GM23338 (cell line): ENCODE data around the gene GIMAP7. TPM values are rescaled to one million over a fixed set of nuclear protein-coding genes. Genes with fewer than 3 reads are reported as not detected.

Source experiments
- ATAC-seq: fragments of 200-7000 bp; cut with Tn5 transposase; 3 replicates; pipeline ENCODE4 v1.9.1; 2020
- DNase-seq: peaks from one replicate; pipeline ENCODE4 v3.0.0-alpha.2; 2015; ENCODE audit warnings: low spot score
- H2AFZ ChIP-seq: fragments of 200-600 bp; sonication (generic); 2 replicates; pipeline ENCODE4 v1.8.0; 2016; ENCODE audit warnings: antibody characterized with exemption, mild to moderate bottlenecking, moderate library complexity
- H3F3A ChIP-seq: fragments of 200-600 bp; sonication (generic); replicated peaks from 2 replicates; pipeline ENCODE4 v1.8.0; 2017; ENCODE audit warnings: antibody characterized with exemption, mixed run types, low read depth
- H3K27ac ChIP-seq: fragments of 200-600 bp; sonication (generic); 2 replicates; pipeline ENCODE4 v1.6.1; 2016; ENCODE audit warnings: low read depth
- H3K27me3 ChIP-seq: fragments of 200-600 bp; sonication (generic); 2 replicates; pipeline ENCODE4 v1.8.0; 2016; ENCODE audit warnings: mild to moderate bottlenecking, mixed run types, moderate library complexity; ENCODE audit not compliant: insufficient read depth
- H3K36me3 ChIP-seq: fragments of 200-600 bp; sonication (generic); 2 replicates; pipeline ENCODE4 v1.8.0; 2016; ENCODE audit warnings: mild to moderate bottlenecking; ENCODE audit not compliant: insufficient read depth
- H3K4me1 ChIP-seq: fragments of 200-600 bp; sonication (generic); 2 replicates; pipeline ENCODE4 v1.8.0; 2016; ENCODE audit warnings: mild to moderate bottlenecking, moderate library complexity; ENCODE audit not compliant: insufficient read depth
- H3K4me2 ChIP-seq: fragments of 200-600 bp; sonication (generic); 2 replicates; pipeline ENCODE4 v1.7.1; 2017; ENCODE audit warnings: mixed run types
- H3K4me3 ChIP-seq: fragments of 200-600 bp; sonication (generic); 2 replicates; pipeline ENCODE4 v1.6.1; 2016; ENCODE audit warnings: mixed run types
- H3K79me2 ChIP-seq: fragments of 200-600 bp; sonication (generic); replicated peaks from 2 replicates; pipeline ENCODE4 v1.8.0; 2017; ENCODE audit warnings: mild to moderate bottlenecking; ENCODE audit not compliant: insufficient read depth
- H3K9me2 ChIP-seq: fragments of 200-600 bp; sonication (generic); 2 replicates; pipeline ENCODE4 v1.8.0; 2017; ENCODE audit not compliant: insufficient read depth
- H4K20me1 ChIP-seq: fragments of 200-600 bp; sonication (generic); replicated peaks from 2 replicates; pipeline ENCODE4 v1.8.0; 2017; ENCODE audit warnings: mild to moderate bottlenecking; ENCODE audit not compliant: insufficient read depth
- H3K27ac Mint-ChIP-seq: 2 replicates; pipeline ENCODE4 v1.8.0; 2020; ENCODE audit warnings: inconsistent platforms, mild to moderate bottlenecking, moderate library complexity, mixed read lengths
- H3K27me3 Mint-ChIP-seq: 3 replicates; pipeline ENCODE4 v1.8.0; 2022; ENCODE audit warnings: low read depth, mild to moderate bottlenecking, moderate library complexity, mixed read lengths, inconsistent platforms; ENCODE audit not compliant: insufficient read depth, poor library complexity
- H3K36me3 Mint-ChIP-seq: 3 replicates; pipeline ENCODE4 v1.8.0; 2021; ENCODE audit warnings: low read depth, mild to moderate bottlenecking, inconsistent platforms, moderate library complexity, mixed read lengths
- H3K4me1 Mint-ChIP-seq: 3 replicates; pipeline ENCODE4 v1.8.0; 2020; ENCODE audit warnings: mild to moderate bottlenecking, inconsistent platforms, mixed read lengths
- H3K4me3 Mint-ChIP-seq: 3 replicates; pipeline ENCODE4 v1.8.0; 2021; ENCODE audit warnings: moderate library complexity, mild to moderate bottlenecking, inconsistent platforms, mixed read lengths
- H3K9me3 Mint-ChIP-seq: 3 replicates; pipeline ENCODE4 v1.8.0; 2020; ENCODE audit warnings: moderate library complexity, mild to moderate bottlenecking, inconsistent platforms, mixed read lengths
- CREB1 ChIP-seq: fragments of 250-450 bp; sonication (Bioruptor Pico); IDR thresholded peaks from 2 replicates; pipeline ENCODE4 v1.5.0; 2020; ENCODE audit warnings: low read depth, mild to moderate bottlenecking, moderate library complexity
- EZH2phosphoT487 ChIP-seq: fragments of 200-600 bp; sonication (generic); IDR thresholded peaks from one replicate; pipeline ENCODE4 v1.8.1; 2018; ENCODE audit warnings: antibody characterized with exemption; ENCODE audit not compliant: unreplicated experiment
- JUNB ChIP-seq: IDR thresholded peaks from one replicate; pipeline ENCODE4 v1.6.1; 2016; ENCODE audit warnings: antibody characterized with exemption; ENCODE audit not compliant: unreplicated experiment
- NANOG ChIP-seq: IDR thresholded peaks from 2 replicates; pipeline ENCODE4 v1.6.1; 2016; ENCODE audit warnings: antibody characterized with exemption, borderline replicate concordance
- STAT1 ChIP-seq: IDR thresholded peaks from one replicate; pipeline ENCODE4 v1.6.1; 2016; ENCODE audit warnings: antibody characterized with exemption; ENCODE audit not compliant: unreplicated experiment
- ZNF114 ChIP-seq: fragments of 250-450 bp; sonication (Bioruptor Pico); IDR thresholded peaks from 2 replicates; pipeline ENCODE4 v1.5.0; 2020; ENCODE audit warnings: mild to moderate bottlenecking, moderate library complexity
- ZNF331 ChIP-seq: fragments of 250-450 bp; sonication (Bioruptor Pico); IDR thresholded peaks from 2 replicates; pipeline ENCODE4 v1.5.0; 2020; ENCODE audit warnings: low read depth, mild to moderate bottlenecking, moderate library complexity
- polyA plus RNA-seq: library from polyadenylated mRNA; unstranded; fragments of >200 nt; fragmentation: Nextera tagmentation; extraction: Ambion mirVana; gene quantifications from 2 replicates; pipeline ENCODE4 v1.2.1, GENCODE V29; 2016
- total RNA-seq: library from RNA; depleted of rRNA; stranded (reverse); fragments of >200 nt; shearing (Covaris generic); gene quantifications from 2 replicates; pipeline ENCODE4 v1.2.3, GENCODE V29; 2014
- TF ChIP-seq, protein P1 (sequence below): IDR thresholded peaks from 2 replicates; pipeline ENCODE4 v1.6.1; 2016; ENCODE audit warnings: antibody characterized with exemption
- TF ChIP-seq, protein P2 (sequence below): IDR thresholded peaks from one replicate; pipeline ENCODE4 v1.6.1; 2018; ENCODE audit warnings: antibody characterized with exemption; ENCODE audit not compliant: unreplicated experiment
- TF ChIP-seq, protein P3 (sequence below), 2 experiments: fragments of 200-600 bp in 1 of 2; sonication (generic) in 1 of 2; conservative IDR thresholded peaks; 2 replicates each; pipeline versions ENCODE4 v1.5.1 to v1.6.1; 2016 to 2017; ENCODE audit warnings: antibody characterized with exemption in 2 of 2, low read depth in 2 of 2, mild to moderate bottlenecking in 2 of 2, moderate library complexity in 1 of 2

GIMAP7 gene
- total and polyA plus RNA-seq, 2 experiments from 2014 or later = not detected

DNA sequence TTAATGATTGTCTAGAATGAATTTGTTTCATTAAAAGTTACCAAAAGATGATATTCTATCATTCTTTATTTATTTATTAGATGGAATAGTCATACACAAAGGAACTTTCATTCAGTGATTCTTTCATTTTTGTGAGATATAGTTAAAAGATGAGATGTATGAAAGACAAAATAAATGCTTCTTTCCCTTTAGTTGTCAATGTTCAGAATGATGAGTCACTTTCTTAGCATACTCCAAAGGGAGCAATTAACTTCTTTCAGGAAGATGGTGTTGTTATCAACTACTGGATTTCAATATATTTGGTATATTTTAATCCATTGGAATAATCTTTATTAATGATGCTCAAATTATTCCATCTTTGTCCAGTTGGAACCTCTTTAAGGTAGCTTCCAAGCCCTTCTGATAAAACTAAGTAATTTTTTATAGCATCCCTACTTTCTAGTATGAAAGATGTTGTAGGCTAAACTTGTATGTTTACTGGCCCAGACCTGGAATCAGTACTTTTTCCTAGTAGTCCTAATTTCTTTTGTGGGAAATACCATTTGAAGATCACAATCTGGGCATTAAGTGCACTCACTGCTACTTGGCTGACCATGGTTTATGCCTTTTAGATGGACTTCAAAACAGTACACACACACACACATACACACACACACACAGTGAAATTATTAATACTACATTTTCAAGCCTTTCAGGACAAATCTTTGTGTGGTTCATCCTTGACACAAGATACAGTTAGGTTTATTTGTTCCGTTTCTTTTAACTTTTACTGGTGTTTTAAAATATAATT is 2.5 kb downstream of the GIMAP7 start:
- Histone ChIP-seq H3K79me2 (no peaks in the 10 kb centered on the region), H3K36me3 (no peaks in the 10 kb centered on the region), H3K4me3 (no peak overlapping the region), H3K4me1 (peaks cover 11% of the 10 kb centered on the region; the same call in 1 of the 2 replicates), H4K20me1 (no peaks in the 10 kb centered on the region), H2AFZ (no peak overlapping the region), H3K27me3 (no peaks in the 10 kb centered on the region), H3K4me2 (no peak overlapping the region), H3K9me2 (no peaks in the 10 kb centered on the region), H3K27ac (no peak overlapping the region), H3F3A (no peaks in the 10 kb centered on the region)
- Mint-ChIP-seq H3K27ac (no peak overlapping the region), H3K4me1 (peaks cover 15% of the 10 kb centered on the region), H3K27me3 (peaks cover 2% of the 10 kb centered on the region), H3K4me3 (no peak overlapping the region), H3K36me3 (0 out of 3 replicates have a peak, but pooled peaks cover 4% of the 10 kb centered on the region), H3K9me3 (peaks cover 2% of the 10 kb centered on the region; the same call in 1 of the 3 replicates)
- TF ChIP-seq EZH2phosphoT487 (no peak), ZNF114 (no peak), STAT1 (no peak), ZNF331 (CRISPR knock-in tag) (no peak), NANOG (no peak), CREB1 (CRISPR knock-in tag) (no peak)
- TF ChIP-seq, protein P1, sequence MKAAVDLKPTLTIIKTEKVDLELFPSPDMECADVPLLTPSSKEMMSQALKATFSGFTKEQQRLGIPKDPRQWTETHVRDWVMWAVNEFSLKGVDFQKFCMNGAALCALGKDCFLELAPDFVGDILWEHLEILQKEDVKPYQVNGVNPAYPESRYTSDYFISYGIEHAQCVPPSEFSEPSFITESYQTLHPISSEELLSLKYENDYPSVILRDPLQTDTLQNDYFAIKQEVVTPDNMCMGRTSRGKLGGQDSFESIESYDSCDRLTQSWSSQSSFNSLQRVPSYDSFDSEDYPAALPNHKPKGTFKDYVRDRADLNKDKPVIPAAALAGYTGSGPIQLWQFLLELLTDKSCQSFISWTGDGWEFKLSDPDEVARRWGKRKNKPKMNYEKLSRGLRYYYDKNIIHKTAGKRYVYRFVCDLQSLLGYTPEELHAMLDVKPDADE = no peak
- TF ChIP-seq, protein P2, sequence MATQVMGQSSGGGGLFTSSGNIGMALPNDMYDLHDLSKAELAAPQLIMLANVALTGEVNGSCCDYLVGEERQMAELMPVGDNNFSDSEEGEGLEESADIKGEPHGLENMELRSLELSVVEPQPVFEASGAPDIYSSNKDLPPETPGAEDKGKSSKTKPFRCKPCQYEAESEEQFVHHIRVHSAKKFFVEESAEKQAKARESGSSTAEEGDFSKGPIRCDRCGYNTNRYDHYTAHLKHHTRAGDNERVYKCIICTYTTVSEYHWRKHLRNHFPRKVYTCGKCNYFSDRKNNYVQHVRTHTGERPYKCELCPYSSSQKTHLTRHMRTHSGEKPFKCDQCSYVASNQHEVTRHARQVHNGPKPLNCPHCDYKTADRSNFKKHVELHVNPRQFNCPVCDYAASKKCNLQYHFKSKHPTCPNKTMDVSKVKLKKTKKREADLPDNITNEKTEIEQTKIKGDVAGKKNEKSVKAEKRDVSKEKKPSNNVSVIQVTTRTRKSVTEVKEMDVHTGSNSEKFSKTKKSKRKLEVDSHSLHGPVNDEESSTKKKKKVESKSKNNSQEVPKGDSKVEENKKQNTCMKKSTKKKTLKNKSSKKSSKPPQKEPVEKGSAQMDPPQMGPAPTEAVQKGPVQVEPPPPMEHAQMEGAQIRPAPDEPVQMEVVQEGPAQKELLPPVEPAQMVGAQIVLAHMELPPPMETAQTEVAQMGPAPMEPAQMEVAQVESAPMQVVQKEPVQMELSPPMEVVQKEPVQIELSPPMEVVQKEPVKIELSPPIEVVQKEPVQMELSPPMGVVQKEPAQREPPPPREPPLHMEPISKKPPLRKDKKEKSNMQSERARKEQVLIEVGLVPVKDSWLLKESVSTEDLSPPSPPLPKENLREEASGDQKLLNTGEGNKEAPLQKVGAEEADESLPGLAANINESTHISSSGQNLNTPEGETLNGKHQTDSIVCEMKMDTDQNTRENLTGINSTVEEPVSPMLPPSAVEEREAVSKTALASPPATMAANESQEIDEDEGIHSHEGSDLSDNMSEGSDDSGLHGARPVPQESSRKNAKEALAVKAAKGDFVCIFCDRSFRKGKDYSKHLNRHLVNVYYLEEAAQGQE = no peak
- ATAC-seq = no peak
- no peak for DNase-seq

DNA sequence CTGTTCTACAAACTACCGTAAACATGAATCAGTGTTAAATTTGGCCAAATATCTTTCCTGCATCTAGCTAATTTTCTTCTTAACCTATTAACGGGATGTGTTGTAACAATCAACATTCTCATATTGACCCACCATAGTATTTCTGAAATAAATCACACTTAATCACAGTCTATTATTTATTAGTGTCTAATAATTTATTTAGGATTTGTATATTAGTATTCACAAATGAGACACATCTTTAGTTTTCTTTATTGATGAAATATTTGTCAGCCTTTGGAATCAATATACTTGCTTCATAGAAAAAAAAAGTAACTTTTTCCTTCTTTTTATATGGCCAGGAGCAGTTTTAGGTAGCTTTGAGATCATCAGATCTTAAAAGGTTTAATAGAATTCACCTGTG is 4.6 kb downstream of the GIMAP7 start:
- H3K27me3 ChIP-seq = 0 out of 2 replicates have a peak, but pooled peaks cover 2% of the 10 kb centered on the region
- no peaks in the 10 kb centered on the region for H4K20me1 ChIP-seq
- DNase-seq = no peak
- peaks cover 26% of the 10 kb centered on the region for H3K4me1 ChIP-seq
- peaks cover 7% of the 10 kb centered on the region for H3K27me3 Mint-ChIP-seq
- peaks cover 32% of the 10 kb centered on the region for H3K4me1 Mint-ChIP-seq
- no peak overlapping the region for H3K4me2 ChIP-seq
- H3K79me2 ChIP-seq = no peaks in the 10 kb centered on the region
- H3K4me3 Mint-ChIP-seq = no peak overlapping the region
- no peaks in the 10 kb centered on the region for H3F3A ChIP-seq
- no peaks in the 10 kb centered on the region for H3K9me2 ChIP-seq
- H3K9me3 Mint-ChIP-seq = peaks cover 2% of the 10 kb centered on the region; the same call in 1 of the 3 replicates
- TF ChIP-seq ZNF114 (no peak), JUNB (no peak), STAT1 (no peak)
- TF ChIP-seq, protein P1 = no peak
- TF ChIP-seq, protein P3, sequence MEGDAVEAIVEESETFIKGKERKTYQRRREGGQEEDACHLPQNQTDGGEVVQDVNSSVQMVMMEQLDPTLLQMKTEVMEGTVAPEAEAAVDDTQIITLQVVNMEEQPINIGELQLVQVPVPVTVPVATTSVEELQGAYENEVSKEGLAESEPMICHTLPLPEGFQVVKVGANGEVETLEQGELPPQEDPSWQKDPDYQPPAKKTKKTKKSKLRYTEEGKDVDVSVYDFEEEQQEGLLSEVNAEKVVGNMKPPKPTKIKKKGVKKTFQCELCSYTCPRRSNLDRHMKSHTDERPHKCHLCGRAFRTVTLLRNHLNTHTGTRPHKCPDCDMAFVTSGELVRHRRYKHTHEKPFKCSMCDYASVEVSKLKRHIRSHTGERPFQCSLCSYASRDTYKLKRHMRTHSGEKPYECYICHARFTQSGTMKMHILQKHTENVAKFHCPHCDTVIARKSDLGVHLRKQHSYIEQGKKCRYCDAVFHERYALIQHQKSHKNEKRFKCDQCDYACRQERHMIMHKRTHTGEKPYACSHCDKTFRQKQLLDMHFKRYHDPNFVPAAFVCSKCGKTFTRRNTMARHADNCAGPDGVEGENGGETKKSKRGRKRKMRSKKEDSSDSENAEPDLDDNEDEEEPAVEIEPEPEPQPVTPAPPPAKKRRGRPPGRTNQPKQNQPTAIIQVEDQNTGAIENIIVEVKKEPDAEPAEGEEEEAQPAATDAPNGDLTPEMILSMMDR (conservative IDR thresholded peaks at IDR 0.05; ENCODE audit: low read depth in 2 of 2) = no peak
- no peak overlapping the region for H3K27ac Mint-ChIP-seq
- H3K27ac ChIP-seq = no peak overlapping the region
- no peaks in the 10 kb centered on the region for H3K36me3 ChIP-seq
- H3K36me3 Mint-ChIP-seq = 0 out of 3 replicates have a peak, but pooled peaks cover 4% of the 10 kb centered on the region
- ATAC-seq = no peak
- H3K4me3 ChIP-seq = no peak overlapping the region
- H2AFZ ChIP-seq = no peak overlapping the region
